GM20000 (cell line): ENCODE data around the gene DHX8.

ENCODE experiments used
- DNase-seq: peaks from one replicate; pipeline ENCODE4 v3.0.0; 2012; ENCODE audit warnings: low spot score
- TF ChIP-seq, protein P1 (sequence below): IDR thresholded peaks from 2 replicates; pipeline ENCODE4 v1.5.1; 2012; ENCODE audit warnings: mild to moderate bottlenecking, control low read depth; ENCODE audit errors: extremely low read depth, missing control alignments

The DHX8 gene

DNA sequence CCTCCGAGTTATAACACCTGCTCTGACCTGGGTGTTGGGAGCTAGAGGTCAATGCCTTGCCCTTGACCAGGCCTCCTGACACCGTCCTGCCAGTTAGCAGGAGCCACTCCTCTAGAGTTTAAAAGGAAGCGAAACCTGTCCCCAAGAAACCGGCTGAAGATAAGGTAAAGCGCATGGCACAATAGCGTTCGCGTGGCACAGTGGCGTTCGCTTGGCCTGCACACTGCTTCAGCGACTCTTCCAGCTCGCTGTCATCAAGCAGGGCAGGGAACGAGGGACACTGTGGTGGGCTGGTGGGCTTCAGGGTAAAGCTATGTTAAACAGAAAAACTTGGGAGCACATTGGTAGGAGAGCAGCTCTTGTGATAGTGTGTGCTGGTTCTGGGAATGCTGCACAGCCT, 90.6 kb downstream of the DHX8 start:
- TF ChIP-seq, protein P1, sequence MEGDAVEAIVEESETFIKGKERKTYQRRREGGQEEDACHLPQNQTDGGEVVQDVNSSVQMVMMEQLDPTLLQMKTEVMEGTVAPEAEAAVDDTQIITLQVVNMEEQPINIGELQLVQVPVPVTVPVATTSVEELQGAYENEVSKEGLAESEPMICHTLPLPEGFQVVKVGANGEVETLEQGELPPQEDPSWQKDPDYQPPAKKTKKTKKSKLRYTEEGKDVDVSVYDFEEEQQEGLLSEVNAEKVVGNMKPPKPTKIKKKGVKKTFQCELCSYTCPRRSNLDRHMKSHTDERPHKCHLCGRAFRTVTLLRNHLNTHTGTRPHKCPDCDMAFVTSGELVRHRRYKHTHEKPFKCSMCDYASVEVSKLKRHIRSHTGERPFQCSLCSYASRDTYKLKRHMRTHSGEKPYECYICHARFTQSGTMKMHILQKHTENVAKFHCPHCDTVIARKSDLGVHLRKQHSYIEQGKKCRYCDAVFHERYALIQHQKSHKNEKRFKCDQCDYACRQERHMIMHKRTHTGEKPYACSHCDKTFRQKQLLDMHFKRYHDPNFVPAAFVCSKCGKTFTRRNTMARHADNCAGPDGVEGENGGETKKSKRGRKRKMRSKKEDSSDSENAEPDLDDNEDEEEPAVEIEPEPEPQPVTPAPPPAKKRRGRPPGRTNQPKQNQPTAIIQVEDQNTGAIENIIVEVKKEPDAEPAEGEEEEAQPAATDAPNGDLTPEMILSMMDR: no peak
- no peak for DNase-seq

DNA sequence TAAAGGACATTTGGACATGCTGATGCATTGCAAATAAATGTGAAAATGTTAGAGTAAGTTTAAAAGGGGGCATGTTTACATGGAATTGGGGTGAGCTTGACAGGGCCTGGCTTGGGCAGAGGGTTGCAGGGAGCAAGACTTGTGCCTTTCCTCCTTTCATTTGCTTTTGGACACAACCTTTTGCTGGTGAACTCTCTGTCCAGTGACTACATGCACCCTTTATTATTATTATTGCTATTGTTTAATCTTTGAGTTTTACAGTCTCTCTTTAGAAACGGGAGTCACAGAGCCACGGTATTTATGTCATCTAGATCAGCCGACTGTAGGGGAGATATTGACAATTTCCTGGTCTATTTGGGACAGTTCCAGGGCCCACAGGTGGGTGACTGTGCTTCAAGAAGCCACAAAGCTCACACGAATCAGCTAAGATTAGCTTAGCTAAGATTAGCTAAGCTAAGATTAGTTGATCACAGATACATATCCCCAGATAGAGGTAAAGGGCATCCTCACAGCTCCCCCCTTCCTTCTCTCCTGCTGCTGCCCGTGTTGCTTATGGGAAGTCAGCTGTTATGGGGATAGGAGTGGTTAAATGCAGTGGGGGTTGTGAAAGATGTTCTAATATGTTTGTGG, 91.2 kb downstream of the DHX8 start:
- TF ChIP-seq, protein P1: no peak

More for the DNA sequence above, 91.2 kb downstream of the DHX8 start:
- no peak for DNase-seq
